GM12873 (cell line): Measurements from ENCODE around the gene OLFM4.

ENCODE experiments used
- CTCF ChIP-seq: IDR thresholded peaks from 2 replicates; pipeline ENCODE4 v1.5.1; 2012; ENCODE audit warnings: low read depth, mild to moderate bottlenecking, moderate library complexity, low read length, control low read depth; ENCODE audit not compliant: insufficient read depth; ENCODE audit errors: missing control alignments

OLFM4 gene

GRCh38 chr13:53098455-53098854, 69.8 kb downstream of the OLFM4 start:
- TF ChIP-seq CTCF, result no peak

GRCh38 chr13:53100394-53101063, 71.9 kb downstream of the OLFM4 start:
- TF ChIP-seq CTCF, result no peak
